H1 (cell line): ENCODE data around the gene CCDC91.

Source experiments
- EP300 ChIP-seq, 2 experiments: IDR thresholded peaks; 1 replicate in 1 of 2; 2 replicates in 1 of 2; pipeline ENCODE4 v1.6.1; 2011 to 2012; ENCODE audit warnings: low read depth in 2 of 2, low read length in 2 of 2, mild to moderate bottlenecking in 2 of 2, borderline replicate concordance in 1 of 2, inconsistent platforms in 1 of 2, moderate library complexity in 1 of 2
- EZH2 ChIP-seq: fragments of 200-600 bp; sonication (generic); IDR thresholded peaks from 2 replicates; pipeline ENCODE4 v1.7.1; 2012; ENCODE audit warnings: low read depth, mild to moderate bottlenecking, moderate library complexity, low read length, inconsistent platforms; ENCODE audit not compliant: severe bottlenecking
- FOSL1 ChIP-seq: IDR thresholded peaks from 2 replicates; pipeline ENCODE4 v1.6.1; 2011; ENCODE audit warnings: mild to moderate bottlenecking, low read depth, low read length, moderate library complexity; ENCODE audit not compliant: insufficient read depth
- SIN3A ChIP-seq, 2 experiments: IDR thresholded peaks in 1 of 2; conservative IDR thresholded peaks in 1 of 2; 2 replicates each; pipeline ENCODE4 v1.6.1; 2011 to 2012; ENCODE audit warnings: low read length in 2 of 2, improper control_type of control experiment in 1 of 2, low read depth in 1 of 2, mild to moderate bottlenecking in 1 of 2
- TAF1 ChIP-seq: IDR thresholded peaks from 2 replicates; pipeline ENCODE4 v1.6.1; 2011; ENCODE audit warnings: mild to moderate bottlenecking, low read depth, low read length
- TF ChIP-seq, protein P1 (sequence below), 3 experiments: IDR thresholded peaks; 1 replicate in 2 of 3; 2 replicates in 1 of 3; pipeline versions ENCODE4 v1.5.1 to v1.6.1; 2011; ENCODE audit warnings: low read length in 3 of 3, mild to moderate bottlenecking in 3 of 3, inconsistent platforms in 2 of 3, low read depth in 1 of 3, moderate library complexity in 1 of 3; ENCODE audit not compliant: insufficient read depth in 1 of 3; ENCODE audit errors: control extremely low read depth in 1 of 3

DNA sequence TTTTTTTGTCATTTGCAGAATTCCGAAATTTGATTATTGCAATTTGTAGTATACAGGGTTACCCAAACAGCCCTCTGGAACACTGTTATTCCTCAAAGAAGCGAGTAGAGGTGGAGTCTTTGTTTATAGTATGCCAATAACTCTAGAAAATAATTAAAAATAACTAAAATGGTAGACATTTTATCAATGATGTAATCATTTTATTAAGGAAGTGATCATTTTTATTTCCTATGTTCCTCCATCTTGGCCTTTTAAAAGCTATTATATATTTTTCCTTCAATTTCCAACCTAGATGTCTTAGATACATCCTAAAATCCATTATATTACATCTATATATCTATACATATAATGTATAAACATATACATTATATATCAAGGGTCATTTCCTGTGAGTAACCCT lies 106.0 kb downstream of the CCDC91 start:
- TF ChIP-seq EP300 (IDR thresholded peaks at IDR 0.05; ENCODE audit: borderline replicate concordance in 1 of 2, low read depth in 2 of 2, low read length in 2 of 2) (no peak), TAF1 (no peak), SIN3A (conservative IDR thresholded peaks at IDR 0.05 in 1 of 2, IDR thresholded peaks at IDR 0.05 in 1 of 2; ENCODE audit: low read depth in 1 of 2, low read length in 2 of 2) (no peak), EZH2 (no peak), FOSL1 (no peak)
- TF ChIP-seq, protein P1, sequence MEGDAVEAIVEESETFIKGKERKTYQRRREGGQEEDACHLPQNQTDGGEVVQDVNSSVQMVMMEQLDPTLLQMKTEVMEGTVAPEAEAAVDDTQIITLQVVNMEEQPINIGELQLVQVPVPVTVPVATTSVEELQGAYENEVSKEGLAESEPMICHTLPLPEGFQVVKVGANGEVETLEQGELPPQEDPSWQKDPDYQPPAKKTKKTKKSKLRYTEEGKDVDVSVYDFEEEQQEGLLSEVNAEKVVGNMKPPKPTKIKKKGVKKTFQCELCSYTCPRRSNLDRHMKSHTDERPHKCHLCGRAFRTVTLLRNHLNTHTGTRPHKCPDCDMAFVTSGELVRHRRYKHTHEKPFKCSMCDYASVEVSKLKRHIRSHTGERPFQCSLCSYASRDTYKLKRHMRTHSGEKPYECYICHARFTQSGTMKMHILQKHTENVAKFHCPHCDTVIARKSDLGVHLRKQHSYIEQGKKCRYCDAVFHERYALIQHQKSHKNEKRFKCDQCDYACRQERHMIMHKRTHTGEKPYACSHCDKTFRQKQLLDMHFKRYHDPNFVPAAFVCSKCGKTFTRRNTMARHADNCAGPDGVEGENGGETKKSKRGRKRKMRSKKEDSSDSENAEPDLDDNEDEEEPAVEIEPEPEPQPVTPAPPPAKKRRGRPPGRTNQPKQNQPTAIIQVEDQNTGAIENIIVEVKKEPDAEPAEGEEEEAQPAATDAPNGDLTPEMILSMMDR (IDR thresholded peaks at IDR 0.05; ENCODE audit: control extremely low read depth in 1 of 3, insufficient read depth in 1 of 3, low read depth in 1 of 3, low read length in 3 of 3) = no peak
